Heart left ventricle (tissue), 16 donors: ENCODE measurements around the gene FAM184A. TPM values are rescaled to one million over a fixed set of nuclear protein-coding genes. Genes with fewer than 3 reads are reported as not detected.
"Not testable (repeated sequence)": the region's sequence is repeated elsewhere in the genome, so short reads cannot be mapped to it uniquely, and the experiment has no call there.

Experiments used
- ATAC-seq, 4 donors: fragments of 200-7000 bp; cut with Tn5 transposase; one replicate each; pipeline ENCODE4 v1.9.1; 2020 to 2022; ENCODE audit warnings: moderate library complexity in 4 of 4, mild to moderate bottlenecking in 3 of 4, moderate number of reproducible peaks in 1 of 4
- DNase-seq, 5 donors: peaks; one replicate each; pipeline ENCODE4 v3.0.0-alpha.2; 2020
- H3K27ac ChIP-seq, 12 donors: fragments of 200-600 bp; sonication (generic) in 4 of 12; one replicate each; pipeline versions ENCODE4 v1.5.0 to v1.8.0; 2016 to 2022; ENCODE audit warnings: mild to moderate bottlenecking in 2 of 12
- H3K27me3 ChIP-seq, 9 donors: fragments of 200-600 bp; sonication (generic) in 2 of 9; one replicate each; pipeline versions ENCODE4 v1.5.1 to v1.8.0; 2016 to 2022; ENCODE audit warnings: mild to moderate bottlenecking in 3 of 9
- H3K36me3 ChIP-seq, 9 donors: fragments of 200-600 bp; sonication (generic) in 2 of 9; one replicate each; pipeline versions ENCODE4 v1.5.0 to v1.8.0; 2018 to 2022; ENCODE audit warnings: mild to moderate bottlenecking in 2 of 9
- H3K4me1 ChIP-seq, 12 donors: fragments of 200-600 bp; sonication (generic) in 4 of 12; one replicate each; pipeline versions ENCODE4 v1.5.0 to v1.8.0; 2016 to 2022; ENCODE audit warnings: mild to moderate bottlenecking in 3 of 12
- H3K4me3 ChIP-seq, 12 donors: fragments of 200-600 bp; sonication (generic) in 4 of 12; one replicate each; pipeline versions ENCODE4 v1.5.0 to v1.8.0; 2017 to 2022; ENCODE audit warnings: mild to moderate bottlenecking in 9 of 12, moderate library complexity in 4 of 12
- H3K9me3 ChIP-seq, 12 donors: fragments of 200-600 bp; sonication (generic) in 4 of 12; one replicate each; pipeline versions ENCODE4 v1.5.0 to v1.8.0; 2016 to 2022; ENCODE audit warnings: mild to moderate bottlenecking in 1 of 12
- CTCF ChIP-seq, 12 donors: fragments of 200-600 bp; sonication (generic) in 4 of 12; IDR thresholded peaks; one replicate each; pipeline versions ENCODE4 v1.5.0 to v1.8.0; 2018 to 2022; ENCODE audit warnings: antibody characterized with exemption in 12 of 12, mild to moderate bottlenecking in 5 of 12
- POLR2A ChIP-seq, 2 donors: fragments of 450-650 bp; IDR thresholded peaks; one replicate each; pipeline ENCODE4 v1.6.1; 2017; ENCODE audit warnings: antibody characterized with exemption in 2 of 2, mild to moderate bottlenecking in 2 of 2, moderate library complexity in 2 of 2
- WGBS, 4 donors: extraction: QIAGEN DNeasy Blood & Tissue Kit in 2 of 4; methylation state at CpG; one replicate each; pipeline versions ENCODE4 v1.1.5 to v1.1.7; 2013 to 2018; 5-methylcytosine and 5-hydroxymethylcytosine counted together
- intact Hi-C, 10 donors: fragments of 100-400 bp; cut with DNase I; formaldehyde crosslinking; loops; one replicate each; pipeline versions ENCODE4 v1.11.1 to v1.14.2; 2022
- polyA plus RNA-seq, 2 donors: library from polyadenylated mRNA; stranded (reverse); fragments of 200-250 nt; gene quantifications; one replicate each; pipeline ENCODE4 v1.2.3, GENCODE V29; 2013
- total RNA-seq, 9 donors: library from RNA; depleted of rRNA in 2 of 9; stranded (reverse); fragments of >200 nt in 2 of 9; fragmentation: NEBNext Ultra II Directional in 3 of 9; extraction: Animal tissue kit (Norgen Biotek cat#: 25700) in 3 of 9; gene quantifications; one replicate each; pipeline versions ENCODE4 v1.1.0 to v1.2.4, GENCODE V29; 2016 to 2023
- donor health status: ischemic (EF 13 %, LVEDD 7.1; RV severe dilation, severe dysfunction).
- donor health status: healthy with polysubstance abuse.
- donor health status: DM: no; HTN: yes; CAD: no.
- donor health status: DM: no; HTN: no; CAD: no.
- donor health status: ischemic (EF 25% LVEDD 6.9; RV normal size, moderate dysfunction).
- donor health status: ischemic (EF 25% LVEDD 5.7; RV mildly dilated, moderate dysfunction).
- donor health status: healthy.
- donor health status: DM: yes; HTN: yes; CAD: no.
- donor health status: ischemic (EF 35%, LVEDD 5.7; RV mildly dilated, moderate dysfunction).
- donor health status: nonischemic (EF 11% LVEDD 7.7; RV severe dilation, severe dysfunction).
- donor health status: DM: yes; HTN: yes; CAD: no.
- donor health status: PGD.
- donor health status: ischemic (EF 29% LVEDD 5.4; RV normal size, mild dysfunction).
- donor health status: nonischemic (EF 23%, LVEDD 6.1; RV moderate dilation, normal function).

Gene FAM184A
- total and polyA plus RNA-seq, 11 donors = 0.16 to 1.1 (median 0.45) TPM

- Histone ChIP-seq H3K9me3 (no peaks in the 10 kb centered on the region), H3K4me3 (no peak overlapping the region), H3K27me3 (no peaks in the 10 kb centered on the region), H3K36me3 (no peaks in the 10 kb centered on the region), H3K27ac (no peak overlapping the region), H3K4me1 (no peaks in the 10 kb centered on the region)
- 97 to 99% (median 98%) methylated on average over 2 of the region's 2 CpGs for WGBS, 4 donors
- ATAC-seq = no peak
- intact Hi-C loops = no loop called here
- no peak for TF ChIP-seq CTCF (IDR thresholded peaks at IDR 0.05)
- no peak for DNase-seq
These were observed 57.6 kb downstream of the FAM184A start for GRCh38 chr6:119020597-119021561.

GRCh38 chr6:119015165-119015564 is 63.3 kb downstream of the FAM184A start:
- DNase-seq, intact Hi-C loops, H3K4me1 ChIP-seq, H3K27me3 ChIP-seq, H3K9me3 ChIP-seq, H3K36me3 ChIP-seq, H3K27ac ChIP-seq, ATAC-seq, H3K4me3 ChIP-seq: not testable (repeated sequence)
- 94 to 97% (median 97%) methylated on average over 13 to 22 of the region's 22 CpGs for WGBS, 4 donors

GRCh38 chr6:119012521-119012920 is 65.9 kb downstream of the FAM184A start:
- H3K4me3 ChIP-seq = no peak overlapping the region
- ATAC-seq (no peak), DNase-seq (no peak)
- H3K4me1 ChIP-seq = no peaks in the 10 kb centered on the region
- H3K9me3 ChIP-seq = peaks cover 0 to 7% (median 0%) of the 10 kb centered on the region in 12 donors
- 96 to 100% (median 99%) methylated on average over 1 of the region's 1 CpG for WGBS, 4 donors
- H3K36me3 ChIP-seq = no peaks in the 10 kb centered on the region
- TF ChIP-seq CTCF (IDR thresholded peaks at IDR 0.05) (no peak), POLR2A (IDR thresholded peaks at IDR 0.05) (no peak)
- no peak overlapping the region for H3K27ac ChIP-seq
- no peaks in the 10 kb centered on the region for H3K27me3 ChIP-seq
- intact Hi-C loops = no loop called here

GRCh38 chr6:119009266-119009665 is 69.2 kb downstream of the FAM184A start:
- H3K4me1 ChIP-seq, DNase-seq, H3K9me3 ChIP-seq, H3K4me3 ChIP-seq, H3K36me3 ChIP-seq, intact Hi-C loops, H3K27ac ChIP-seq, ATAC-seq, H3K27me3 ChIP-seq: not testable (repeated sequence)
- WGBS, 4 donors = 95 to 96% (median 95%) methylated on average over 3 of the region's 3 CpGs

GRCh38 chr6:119006974-119007373 is 71.5 kb downstream of the FAM184A start:
- Histone ChIP-seq H3K9me3 (peaks cover 0 to 7% (median 0%) of the 10 kb centered on the region in 12 donors), H3K27ac (no peak overlapping the region), H3K4me1 (no peaks in the 10 kb centered on the region), H3K36me3 (no peaks in the 10 kb centered on the region), H3K27me3 (no peaks in the 10 kb centered on the region), H3K4me3 (no peak overlapping the region)
- intact Hi-C loops = no loop called here
- WGBS, 4 donors = 92 to 96% (median 95%) methylated on average over 2 of the region's 2 CpGs
- no peak for DNase-seq
- no peak for ATAC-seq
- no peak for TF ChIP-seq POLR2A (IDR thresholded peaks at IDR 0.05)
- no peak for TF ChIP-seq CTCF (IDR thresholded peaks at IDR 0.05)
